GM23338 (cell line): ENCODE results near the gene C17orf50. TPM values are rescaled to one million over a fixed set of nuclear protein-coding genes. Genes with fewer than 3 reads are reported as not detected.

Experiments
- ATAC-seq: fragments of 200-7000 bp; cut with Tn5 transposase; 3 replicates; pipeline ENCODE4 v1.9.1; 2020
- DNase-seq: peaks from one replicate; pipeline ENCODE4 v3.0.0-alpha.2; 2015; ENCODE audit warnings: low spot score
- H2AFZ ChIP-seq: fragments of 200-600 bp; sonication (generic); 2 replicates; pipeline ENCODE4 v1.8.0; 2016; ENCODE audit warnings: antibody characterized with exemption, mild to moderate bottlenecking, moderate library complexity
- H3F3A ChIP-seq: fragments of 200-600 bp; sonication (generic); replicated peaks from 2 replicates; pipeline ENCODE4 v1.8.0; 2017; ENCODE audit warnings: antibody characterized with exemption, mixed run types, low read depth
- H3K27ac ChIP-seq: fragments of 200-600 bp; sonication (generic); 2 replicates; pipeline ENCODE4 v1.6.1; 2016; ENCODE audit warnings: low read depth
- H3K27me3 ChIP-seq: fragments of 200-600 bp; sonication (generic); 2 replicates; pipeline ENCODE4 v1.8.0; 2016; ENCODE audit warnings: mild to moderate bottlenecking, mixed run types, moderate library complexity; ENCODE audit not compliant: insufficient read depth
- H3K36me3 ChIP-seq: fragments of 200-600 bp; sonication (generic); 2 replicates; pipeline ENCODE4 v1.8.0; 2016; ENCODE audit warnings: mild to moderate bottlenecking; ENCODE audit not compliant: insufficient read depth
- H3K4me1 ChIP-seq: fragments of 200-600 bp; sonication (generic); 2 replicates; pipeline ENCODE4 v1.8.0; 2016; ENCODE audit warnings: mild to moderate bottlenecking, moderate library complexity; ENCODE audit not compliant: insufficient read depth
- H3K4me2 ChIP-seq: fragments of 200-600 bp; sonication (generic); 2 replicates; pipeline ENCODE4 v1.7.1; 2017; ENCODE audit warnings: mixed run types
- H3K4me3 ChIP-seq: fragments of 200-600 bp; sonication (generic); 2 replicates; pipeline ENCODE4 v1.6.1; 2016; ENCODE audit warnings: mixed run types
- H3K79me2 ChIP-seq: fragments of 200-600 bp; sonication (generic); replicated peaks from 2 replicates; pipeline ENCODE4 v1.8.0; 2017; ENCODE audit warnings: mild to moderate bottlenecking; ENCODE audit not compliant: insufficient read depth
- H3K9me2 ChIP-seq: fragments of 200-600 bp; sonication (generic); 2 replicates; pipeline ENCODE4 v1.8.0; 2017; ENCODE audit not compliant: insufficient read depth
- H4K20me1 ChIP-seq: fragments of 200-600 bp; sonication (generic); replicated peaks from 2 replicates; pipeline ENCODE4 v1.8.0; 2017; ENCODE audit warnings: mild to moderate bottlenecking; ENCODE audit not compliant: insufficient read depth
- H3K27ac Mint-ChIP-seq: 2 replicates; pipeline ENCODE4 v1.8.0; 2020; ENCODE audit warnings: inconsistent platforms, mild to moderate bottlenecking, moderate library complexity, mixed read lengths
- H3K27me3 Mint-ChIP-seq: 3 replicates; pipeline ENCODE4 v1.8.0; 2022; ENCODE audit warnings: low read depth, mild to moderate bottlenecking, moderate library complexity, mixed read lengths, inconsistent platforms; ENCODE audit not compliant: insufficient read depth, poor library complexity
- H3K36me3 Mint-ChIP-seq: 3 replicates; pipeline ENCODE4 v1.8.0; 2021; ENCODE audit warnings: low read depth, mild to moderate bottlenecking, inconsistent platforms, moderate library complexity, mixed read lengths
- H3K4me1 Mint-ChIP-seq: 3 replicates; pipeline ENCODE4 v1.8.0; 2020; ENCODE audit warnings: mild to moderate bottlenecking, inconsistent platforms, mixed read lengths
- H3K4me3 Mint-ChIP-seq: 3 replicates; pipeline ENCODE4 v1.8.0; 2021; ENCODE audit warnings: moderate library complexity, mild to moderate bottlenecking, inconsistent platforms, mixed read lengths
- H3K9me3 Mint-ChIP-seq: 3 replicates; pipeline ENCODE4 v1.8.0; 2020; ENCODE audit warnings: moderate library complexity, mild to moderate bottlenecking, inconsistent platforms, mixed read lengths
- EZH2 ChIP-seq: fragments of 200-600 bp; sonication (generic); IDR thresholded peaks from one replicate; pipeline ENCODE4 v1.8.0; 2017; ENCODE audit warnings: antibody characterized with exemption, mild to moderate bottlenecking, low read depth; ENCODE audit not compliant: unreplicated experiment
- EZH2phosphoT487 ChIP-seq: fragments of 200-600 bp; sonication (generic); IDR thresholded peaks from one replicate; pipeline ENCODE4 v1.8.1; 2018; ENCODE audit warnings: antibody characterized with exemption; ENCODE audit not compliant: unreplicated experiment
- JUNB ChIP-seq: IDR thresholded peaks from one replicate; pipeline ENCODE4 v1.6.1; 2016; ENCODE audit warnings: antibody characterized with exemption; ENCODE audit not compliant: unreplicated experiment
- POLR2AphosphoS5 ChIP-seq: IDR thresholded peaks from 2 replicates; pipeline ENCODE4 v1.6.1; 2016; ENCODE audit warnings: antibody characterized with exemption, low read depth
- STAT1 ChIP-seq: IDR thresholded peaks from one replicate; pipeline ENCODE4 v1.6.1; 2016; ENCODE audit warnings: antibody characterized with exemption; ENCODE audit not compliant: unreplicated experiment
- ZNF114 ChIP-seq: fragments of 250-450 bp; sonication (Bioruptor Pico); IDR thresholded peaks from 2 replicates; pipeline ENCODE4 v1.5.0; 2020; ENCODE audit warnings: mild to moderate bottlenecking, moderate library complexity
- ZNF331 ChIP-seq: fragments of 250-450 bp; sonication (Bioruptor Pico); IDR thresholded peaks from 2 replicates; pipeline ENCODE4 v1.5.0; 2020; ENCODE audit warnings: low read depth, mild to moderate bottlenecking, moderate library complexity
- polyA plus RNA-seq: library from polyadenylated mRNA; unstranded; fragments of >200 nt; fragmentation: Nextera tagmentation; extraction: Ambion mirVana; gene quantifications from 2 replicates; pipeline ENCODE4 v1.2.1, GENCODE V29; 2016
- total RNA-seq: library from RNA; depleted of rRNA; stranded (reverse); fragments of >200 nt; shearing (Covaris generic); gene quantifications from 2 replicates; pipeline ENCODE4 v1.2.3, GENCODE V29; 2014
- TF ChIP-seq, protein P1 (sequence below): fragments of 250-450 bp; sonication (Bioruptor Pico); IDR thresholded peaks from 2 replicates; pipeline ENCODE4 v1.5.0; 2020; ENCODE audit warnings: mild to moderate bottlenecking, moderate library complexity
- TF ChIP-seq, protein P2 (sequence below): IDR thresholded peaks from 2 replicates; pipeline ENCODE4 v1.6.1; 2016; ENCODE audit warnings: antibody characterized with exemption

Gene C17orf50
- total and polyA plus RNA-seq, 2 experiments from 2014 or later: 0.74 to 1.6 TPM

DNA sequence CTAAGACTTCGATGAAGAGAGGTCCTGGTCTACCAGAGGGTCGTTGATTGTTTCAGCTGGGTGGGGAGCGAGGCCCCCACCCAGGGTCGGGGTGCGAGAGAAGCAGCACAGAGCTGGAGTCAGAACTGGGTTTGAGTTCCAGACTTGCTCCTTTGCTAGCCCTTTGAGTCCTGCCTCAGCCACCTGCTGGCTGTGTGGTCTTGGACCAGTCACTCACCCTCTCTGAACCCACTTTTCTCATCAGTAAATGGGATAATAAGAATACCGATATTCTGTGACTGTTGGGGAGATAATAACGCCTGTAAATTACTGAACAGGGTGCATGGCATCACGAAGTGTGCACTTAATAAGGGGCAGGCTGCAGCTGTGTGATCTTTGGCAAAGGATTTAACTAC, 35.2 kb downstream of the C17orf50 start (continued):
- TF ChIP-seq, protein P1, sequence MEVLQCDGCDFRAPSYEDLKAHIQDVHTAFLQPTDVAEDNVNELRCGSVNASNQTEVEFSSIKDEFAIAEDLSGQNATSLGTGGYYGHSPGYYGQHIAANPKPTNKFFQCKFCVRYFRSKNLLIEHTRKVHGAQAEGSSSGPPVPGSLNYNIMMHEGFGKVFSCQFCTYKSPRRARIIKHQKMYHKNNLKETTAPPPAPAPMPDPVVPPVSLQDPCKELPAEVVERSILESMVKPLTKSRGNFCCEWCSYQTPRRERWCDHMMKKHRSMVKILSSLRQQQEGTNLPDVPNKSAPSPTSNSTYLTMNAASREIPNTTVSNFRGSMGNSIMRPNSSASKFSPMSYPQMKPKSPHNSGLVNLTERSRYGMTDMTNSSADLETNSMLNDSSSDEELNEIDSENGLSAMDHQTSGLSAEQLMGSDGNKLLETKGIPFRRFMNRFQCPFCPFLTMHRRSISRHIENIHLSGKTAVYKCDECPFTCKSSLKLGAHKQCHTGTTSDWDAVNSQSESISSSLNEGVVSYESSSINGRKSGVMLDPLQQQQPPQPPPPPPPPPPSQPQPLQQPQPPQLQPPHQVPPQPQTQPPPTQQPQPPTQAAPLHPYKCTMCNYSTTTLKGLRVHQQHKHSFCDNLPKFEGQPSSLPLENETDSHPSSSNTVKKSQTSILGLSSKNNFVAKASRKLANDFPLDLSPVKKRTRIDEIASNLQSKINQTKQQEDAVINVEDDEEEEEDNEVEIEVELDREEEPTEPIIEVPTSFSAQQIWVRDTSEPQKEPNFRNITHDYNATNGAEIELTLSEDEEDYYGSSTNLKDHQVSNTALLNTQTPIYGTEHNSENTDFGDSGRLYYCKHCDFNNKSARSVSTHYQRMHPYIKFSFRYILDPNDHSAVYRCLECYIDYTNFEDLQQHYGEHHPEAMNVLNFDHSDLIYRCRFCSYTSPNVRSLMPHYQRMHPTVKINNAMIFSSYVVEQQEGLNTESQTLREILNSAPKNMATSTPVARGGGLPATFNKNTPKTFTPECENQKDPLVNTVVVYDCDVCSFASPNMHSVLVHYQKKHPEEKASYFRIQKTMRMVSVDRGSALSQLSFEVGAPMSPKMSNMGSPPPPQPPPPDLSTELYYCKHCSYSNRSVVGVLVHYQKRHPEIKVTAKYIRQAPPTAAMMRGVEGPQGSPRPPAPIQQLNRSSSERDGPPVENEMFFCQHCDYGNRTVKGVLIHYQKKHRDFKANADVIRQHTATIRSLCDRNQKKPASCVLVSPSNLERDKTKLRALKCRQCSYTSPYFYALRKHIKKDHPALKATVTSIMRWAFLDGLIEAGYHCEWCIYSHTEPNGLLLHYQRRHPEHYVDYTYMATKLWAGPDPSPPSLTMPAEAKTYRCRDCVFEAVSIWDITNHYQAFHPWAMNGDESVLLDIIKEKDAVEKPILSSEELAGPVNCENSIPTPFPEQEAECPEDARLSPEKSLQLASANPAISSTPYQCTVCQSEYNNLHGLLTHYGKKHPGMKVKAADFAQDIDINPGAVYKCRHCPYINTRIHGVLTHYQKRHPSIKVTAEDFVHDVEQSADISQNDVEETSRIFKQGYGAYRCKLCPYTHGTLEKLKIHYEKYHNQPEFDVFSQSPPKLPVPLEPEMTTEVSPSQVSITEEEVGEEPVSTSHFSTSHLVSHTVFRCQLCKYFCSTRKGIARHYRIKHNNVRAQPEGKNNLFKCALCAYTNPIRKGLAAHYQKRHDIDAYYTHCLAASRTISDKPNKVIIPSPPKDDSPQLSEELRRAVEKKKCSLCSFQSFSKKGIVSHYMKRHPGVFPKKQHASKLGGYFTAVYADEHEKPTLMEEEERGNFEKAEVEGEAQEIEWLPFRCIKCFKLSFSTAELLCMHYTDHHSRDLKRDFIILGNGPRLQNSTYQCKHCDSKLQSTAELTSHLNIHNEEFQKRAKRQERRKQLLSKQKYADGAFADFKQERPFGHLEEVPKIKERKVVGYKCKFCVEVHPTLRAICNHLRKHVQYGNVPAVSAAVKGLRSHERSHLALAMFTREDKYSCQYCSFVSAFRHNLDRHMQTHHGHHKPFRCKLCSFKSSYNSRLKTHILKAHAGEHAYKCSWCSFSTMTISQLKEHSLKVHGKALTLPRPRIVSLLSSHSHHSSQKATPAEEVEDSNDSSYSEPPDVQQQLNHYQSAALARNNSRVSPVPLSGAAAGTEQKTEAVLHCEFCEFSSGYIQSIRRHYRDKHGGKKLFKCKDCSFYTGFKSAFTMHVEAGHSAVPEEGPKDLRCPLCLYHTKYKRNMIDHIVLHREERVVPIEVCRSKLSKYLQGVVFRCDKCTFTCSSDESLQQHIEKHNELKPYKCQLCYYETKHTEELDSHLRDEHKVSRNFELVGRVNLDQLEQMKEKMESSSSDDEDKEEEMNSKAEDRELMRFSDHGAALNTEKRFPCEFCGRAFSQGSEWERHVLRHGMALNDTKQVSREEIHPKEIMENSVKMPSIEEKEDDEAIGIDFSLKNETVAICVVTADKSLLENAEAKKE (CRISPR knock-in tag): no peak

DNA sequence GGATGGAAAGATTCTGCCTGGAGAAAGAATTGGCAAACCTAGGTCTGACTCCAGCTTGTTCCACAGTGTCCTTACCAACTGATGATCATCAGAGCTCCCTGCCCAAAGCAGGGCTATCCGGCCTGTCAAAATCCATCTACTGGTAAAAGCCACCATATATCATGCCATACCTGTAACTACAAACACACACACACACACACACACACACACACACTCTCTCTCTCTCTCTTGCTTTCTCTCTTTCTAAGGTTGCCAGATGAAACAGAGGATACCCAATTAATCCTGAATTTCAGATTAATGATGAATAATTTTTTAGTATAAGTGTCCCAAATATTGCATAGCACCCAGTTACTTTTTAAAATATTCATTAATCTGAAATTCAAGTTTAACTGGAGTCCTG, 36.3 kb downstream of the C17orf50 start:
- Histone ChIP-seq H3K4me2 (no peak overlapping the region), H3K79me2 (no peaks in the 10 kb centered on the region), H3K4me3 (no peak overlapping the region), H3K4me1 (0 out of 2 replicates have a peak, but pooled peaks cover 5% of the 10 kb centered on the region), H4K20me1 (no peaks in the 10 kb centered on the region), H3K9me2 (no peaks in the 10 kb centered on the region), H3K27me3 (peaks cover 66% of the 10 kb centered on the region), H3F3A (peaks cover 11% of the 10 kb centered on the region), H3K36me3 (no peaks in the 10 kb centered on the region), H2AFZ (no peak overlapping the region), H3K27ac (no peak overlapping the region)
- ATAC-seq: no peak
- no peaks in the 10 kb centered on the region; the same call in 2 of the 3 replicates for H3K36me3 Mint-ChIP-seq
- DNase-seq: no peak
- no peak overlapping the region; the same call in 2 of the 3 replicates for H3K4me3 Mint-ChIP-seq
- no peaks in the 10 kb centered on the region for H3K9me3 Mint-ChIP-seq
- no peak overlapping the region for H3K27ac Mint-ChIP-seq
- peaks cover 10% of the 10 kb centered on the region; the same call in 2 of the 3 replicates for H3K4me1 Mint-ChIP-seq
- peaks cover 52% of the 10 kb centered on the region for H3K27me3 Mint-ChIP-seq
- TF ChIP-seq, protein P1 (CRISPR knock-in tag): no peak
- TF ChIP-seq POLR2AphosphoS5 (no peak), STAT1 (no peak), EZH2 (no peak), JUNB (no peak), ZNF331 (no peak), EZH2phosphoT487 (no peak), ZNF114 (CRISPR knock-in tag) (no peak)
- TF ChIP-seq, protein P2, sequence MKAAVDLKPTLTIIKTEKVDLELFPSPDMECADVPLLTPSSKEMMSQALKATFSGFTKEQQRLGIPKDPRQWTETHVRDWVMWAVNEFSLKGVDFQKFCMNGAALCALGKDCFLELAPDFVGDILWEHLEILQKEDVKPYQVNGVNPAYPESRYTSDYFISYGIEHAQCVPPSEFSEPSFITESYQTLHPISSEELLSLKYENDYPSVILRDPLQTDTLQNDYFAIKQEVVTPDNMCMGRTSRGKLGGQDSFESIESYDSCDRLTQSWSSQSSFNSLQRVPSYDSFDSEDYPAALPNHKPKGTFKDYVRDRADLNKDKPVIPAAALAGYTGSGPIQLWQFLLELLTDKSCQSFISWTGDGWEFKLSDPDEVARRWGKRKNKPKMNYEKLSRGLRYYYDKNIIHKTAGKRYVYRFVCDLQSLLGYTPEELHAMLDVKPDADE: no peak
